T47D (cell line): ENCODE results near the gene FOXA3.

Experiments
- DNase-seq, 2 experiments: peaks; one replicate each; pipeline versions ENCODE4 v3.0.0 to v3.0.0-alpha.2; 2011 to 2012; ENCODE audit warnings: low read depth in 1 of 2, low spot score in 1 of 2
- JUND ChIP-seq: IDR thresholded peaks from 2 replicates; pipeline ENCODE4 v1.6.1; 2012; ENCODE audit warnings: low read depth
- in situ Hi-C: cut with HindIII; loops from 2 replicates; pipeline ENCODE4 v1.10.0; 2016; ENCODE audit warnings: low sequenced_read_pairs, low pct_unique_long_range_greater_than_20kb

Gene FOXA3

DNA sequence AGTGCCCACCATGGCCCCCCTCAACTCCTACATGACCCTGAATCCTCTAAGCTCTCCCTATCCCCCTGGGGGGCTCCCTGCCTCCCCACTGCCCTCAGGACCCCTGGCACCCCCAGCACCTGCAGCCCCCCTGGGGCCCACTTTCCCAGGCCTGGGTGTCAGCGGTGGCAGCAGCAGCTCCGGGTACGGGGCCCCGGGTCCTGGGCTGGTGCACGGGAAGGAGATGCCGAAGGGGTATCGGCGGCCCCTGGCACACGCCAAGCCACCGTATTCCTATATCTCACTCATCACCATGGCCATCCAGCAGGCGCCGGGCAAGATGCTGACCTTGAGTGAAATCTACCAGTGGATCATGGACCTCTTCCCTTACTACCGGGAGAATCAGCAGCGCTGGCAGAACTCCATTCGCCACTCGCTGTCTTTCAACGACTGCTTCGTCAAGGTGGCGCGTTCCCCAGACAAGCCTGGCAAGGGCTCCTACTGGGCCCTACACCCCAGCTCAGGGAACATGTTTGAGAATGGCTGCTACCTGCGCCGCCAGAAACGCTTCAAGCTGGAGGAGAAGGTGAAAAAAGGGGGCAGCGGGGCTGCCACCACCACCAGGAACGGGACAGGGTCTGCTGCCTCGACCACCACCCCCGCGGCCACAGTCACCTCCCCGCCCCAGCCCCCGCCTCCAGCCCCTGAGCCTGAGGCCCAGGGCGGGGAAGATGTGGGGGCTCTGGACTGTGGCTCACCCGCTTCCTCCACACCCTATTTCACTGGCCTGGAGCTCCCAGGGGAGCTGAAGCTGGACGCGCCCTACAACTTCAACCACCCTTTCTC lies 8.2 kb downstream of the FOXA3 start:
- DNase-seq: no peak
- TF ChIP-seq JUND: no peak
- in situ Hi-C loops: no loop called here

GRCh38 chr19:45873219-45873772 lies 9.2 kb downstream of the FOXA3 start:
- DNase-seq: no peak
- in situ Hi-C loops: no loop called here
- no peak for TF ChIP-seq JUND

GRCh38 chr19:45874620-45874966 lies 10.5 kb downstream of the FOXA3 start:
- in situ Hi-C loops: no loop called here
- TF ChIP-seq JUND: no peak
- no peak for DNase-seq

- TF ChIP-seq JUND: no peak
- DNase-seq: no peak
- in situ Hi-C loops: no loop called here
Measured at GRCh38 chr19:45876161-45876410, 12.0 kb downstream of the FOXA3 start.

- no peak for DNase-seq
- in situ Hi-C loops: no loop called here
- TF ChIP-seq JUND: no peak
Measured at GRCh38 chr19:45876411-45877197, 12.5 kb downstream of the FOXA3 start.

GRCh38 chr19:45878043-45878794 lies 14.1 kb downstream of the FOXA3 start:
- no peak for TF ChIP-seq JUND
- in situ Hi-C loops: no loop called here
- peak in 1 of 2 experiments; percentile 42 for DNase-seq

- in situ Hi-C loops: no loop called here
- DNase-seq: no peak
- TF ChIP-seq JUND: no peak
Measured at GRCh38 chr19:45879055-45879454, 14.9 kb downstream of the FOXA3 start.

DNA sequence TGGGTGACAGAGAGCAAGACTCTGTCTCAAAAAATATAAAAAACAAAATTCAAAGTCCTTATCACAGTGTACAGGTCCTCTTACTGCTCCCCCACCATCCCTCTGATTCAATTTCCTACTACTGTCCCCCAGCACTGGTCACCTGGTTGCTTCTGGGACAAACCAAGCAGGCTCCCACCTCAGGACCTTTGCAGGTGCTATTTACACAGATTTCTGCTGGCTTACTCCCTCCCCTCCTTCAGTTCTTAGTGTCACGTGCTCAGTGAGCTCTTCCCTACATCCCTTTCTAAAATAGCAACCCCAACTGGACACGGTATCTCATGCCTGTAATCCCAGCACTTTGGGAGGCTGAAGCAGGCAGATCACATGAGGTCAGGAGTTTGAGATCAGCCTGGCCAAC lies 15.8 kb downstream of the FOXA3 start:
- in situ Hi-C loops: no loop called here
- TF ChIP-seq JUND: no peak
- no peak for DNase-seq

DNA sequence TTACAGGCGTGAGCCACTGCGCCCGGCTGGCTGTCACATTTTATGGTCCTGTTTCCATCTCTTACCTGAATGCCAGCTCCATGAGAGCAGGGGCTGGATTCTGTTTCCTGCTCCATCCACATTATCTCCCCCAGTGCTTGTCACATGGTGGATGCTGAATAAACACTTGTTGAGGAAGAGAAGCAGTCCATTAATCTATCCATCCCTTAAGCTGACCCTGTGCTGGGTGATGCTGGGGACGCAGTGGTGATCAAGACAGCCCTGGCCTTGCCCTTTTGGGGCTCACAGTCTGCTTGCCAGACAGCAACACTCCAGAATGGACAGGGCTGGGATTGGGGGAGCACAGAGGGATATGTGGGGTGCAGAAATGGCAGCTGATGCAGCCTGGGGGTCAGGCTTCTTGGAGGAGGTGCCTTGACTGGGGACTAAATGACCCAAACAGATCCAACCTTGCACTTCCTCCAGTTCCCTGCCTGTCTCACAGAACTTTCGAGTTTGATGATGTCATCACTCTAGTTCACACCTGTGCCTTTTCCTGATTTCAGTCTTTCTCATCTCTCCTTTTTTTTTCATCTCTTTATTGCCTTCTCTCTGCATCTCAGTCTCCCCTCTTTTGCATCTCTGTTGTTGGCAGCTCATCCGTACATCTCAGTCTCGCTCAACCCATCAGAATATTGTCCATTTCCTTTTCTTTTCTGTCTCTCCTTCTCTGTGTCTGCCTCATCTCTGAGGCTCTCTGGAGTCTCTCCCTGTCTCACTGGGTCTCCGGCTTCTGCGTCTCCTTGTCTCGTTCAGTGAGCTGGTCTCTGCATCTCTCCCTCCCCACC lies 17.2 kb downstream of the FOXA3 start:
- TF ChIP-seq JUND: no peak
- DNase-seq: no peak
- in situ Hi-C loops: no loop called here

DNA sequence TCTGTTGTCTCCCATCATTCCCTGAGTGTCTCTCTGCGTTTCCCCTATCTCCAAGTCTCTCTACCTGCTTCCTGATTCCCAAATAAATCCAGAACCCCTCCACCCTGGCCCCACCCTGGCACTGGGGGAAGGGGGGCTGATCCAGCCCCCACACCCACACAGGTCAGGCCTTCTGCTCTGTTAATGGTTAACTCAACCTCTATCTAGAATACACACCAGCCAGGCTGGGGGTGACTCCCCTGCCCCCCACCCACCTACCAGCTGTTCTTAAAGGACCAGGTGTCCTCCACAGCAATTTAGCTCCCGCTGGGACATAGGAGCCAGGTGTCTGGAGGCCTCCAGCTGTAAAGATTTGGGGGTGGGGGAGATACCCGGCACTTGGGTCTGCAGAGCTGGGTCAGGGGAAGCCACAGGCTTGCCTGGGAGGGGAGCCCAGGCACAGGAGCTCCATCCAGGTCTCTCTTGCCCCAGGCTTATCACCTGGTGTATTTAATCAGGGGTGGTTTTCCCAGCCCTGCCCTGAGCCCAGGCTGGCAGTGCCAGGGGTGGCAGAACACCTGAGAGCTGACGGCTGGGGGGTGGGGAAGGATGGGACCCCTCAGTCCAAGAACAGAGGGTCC lies 17.9 kb downstream of the FOXA3 start:
- TF ChIP-seq JUND: no peak
- no peak for DNase-seq
- in situ Hi-C loops: no loop called here

DNA sequence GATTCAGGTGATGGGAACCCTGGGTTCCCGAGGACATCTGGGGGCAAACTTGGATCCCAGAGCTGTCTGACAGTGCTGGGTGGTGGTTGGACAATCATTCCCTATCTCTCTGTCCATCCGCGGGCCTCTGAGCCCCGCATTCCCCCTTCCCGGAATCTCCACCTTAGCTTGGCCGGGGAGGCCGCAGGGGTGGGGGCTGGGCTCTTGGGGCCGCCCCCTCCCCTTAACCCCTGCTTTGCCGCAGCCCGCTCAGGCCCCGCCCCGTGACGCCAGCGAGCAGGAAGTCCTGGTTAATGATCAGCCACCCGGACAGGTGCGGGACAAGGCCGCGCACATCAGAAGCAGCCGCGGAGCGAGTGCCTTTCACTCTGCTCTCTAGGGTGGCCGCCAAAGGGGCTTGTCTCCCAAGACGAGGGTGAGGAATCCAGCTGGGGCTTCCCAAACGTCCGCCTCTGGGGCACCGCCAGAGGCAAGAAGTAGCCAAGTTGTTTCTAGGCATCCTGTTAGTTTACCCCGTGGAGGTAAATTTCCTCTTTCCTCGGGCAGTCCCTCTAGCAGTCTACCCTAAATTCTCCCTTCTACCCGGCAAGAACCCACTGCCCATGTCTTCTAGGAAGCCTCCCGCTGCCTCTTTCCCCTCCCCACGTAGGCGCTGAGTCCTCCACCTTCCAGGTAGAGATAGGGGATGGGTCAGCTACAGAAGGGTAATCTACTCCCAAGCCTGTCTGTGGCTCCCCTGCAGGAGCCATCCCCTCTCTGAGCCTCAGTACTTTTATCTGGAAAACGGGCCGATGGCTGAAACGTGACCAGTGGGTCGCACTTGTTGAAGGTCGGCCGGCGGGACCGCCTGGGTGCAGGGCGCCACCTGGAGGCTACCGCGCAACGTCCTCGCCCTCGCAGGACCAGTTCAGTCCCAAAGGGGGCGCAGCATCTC lies 18.8 kb downstream of the FOXA3 start:
- in situ Hi-C loops: no loop called here
- no peak for TF ChIP-seq JUND
- peak in 1 of 2 experiments; percentile 86 for DNase-seq
